Neutrophil (primary cell): ENCODE data around the gene CREB3.

Experiments used
- H3K27ac ChIP-seq: fragments of 200-600 bp; sonication (generic); 2 replicates; pipeline ENCODE4 v1.5.1; 2016; ENCODE audit warnings: mild to moderate bottlenecking, moderate library complexity
- H3K27me3 ChIP-seq: fragments of 200-600 bp; sonication (generic); 2 replicates; pipeline ENCODE4 v1.6.0; 2016; ENCODE audit warnings: mild to moderate bottlenecking
- H3K36me3 ChIP-seq: fragments of 200-600 bp; sonication (generic); 2 replicates; pipeline ENCODE4 v1.5.1; 2017
- H3K4me1 ChIP-seq, 2 experiments: fragments of 200-600 bp in 1 of 2; sonication (generic) in 1 of 2; 1 replicate in 1 of 2; 2 replicates in 1 of 2; pipeline versions ENCODE4 v1.5.1 to v1.6.1; 2013 to 2016; ENCODE audit warnings: low read depth in 1 of 2, low read length in 1 of 2, mild to moderate bottlenecking in 1 of 2, moderate library complexity in 1 of 2; ENCODE audit not compliant: control insufficient read depth in 1 of 2, insufficient read depth in 1 of 2
- H3K4me3 ChIP-seq, 2 experiments: fragments of 200-600 bp in 1 of 2; sonication (generic) in 1 of 2; 1 replicate in 1 of 2; 2 replicates in 1 of 2; pipeline ENCODE4 v1.5.1; 2013 to 2016; ENCODE audit warnings: low read depth in 1 of 2, low read length in 1 of 2, mild to moderate bottlenecking in 1 of 2, moderate library complexity in 1 of 2
- H3K9me3 ChIP-seq: fragments of 200-600 bp; sonication (generic); 2 replicates; pipeline ENCODE4 v1.5.1; 2016
- TF ChIP-seq, protein P1 (sequence below): fragments of 200-600 bp; sonication (generic); IDR thresholded peaks from 2 replicates; pipeline ENCODE4 v1.5.1; 2016; ENCODE audit warnings: antibody characterized with exemption

The CREB3 gene

DNA sequence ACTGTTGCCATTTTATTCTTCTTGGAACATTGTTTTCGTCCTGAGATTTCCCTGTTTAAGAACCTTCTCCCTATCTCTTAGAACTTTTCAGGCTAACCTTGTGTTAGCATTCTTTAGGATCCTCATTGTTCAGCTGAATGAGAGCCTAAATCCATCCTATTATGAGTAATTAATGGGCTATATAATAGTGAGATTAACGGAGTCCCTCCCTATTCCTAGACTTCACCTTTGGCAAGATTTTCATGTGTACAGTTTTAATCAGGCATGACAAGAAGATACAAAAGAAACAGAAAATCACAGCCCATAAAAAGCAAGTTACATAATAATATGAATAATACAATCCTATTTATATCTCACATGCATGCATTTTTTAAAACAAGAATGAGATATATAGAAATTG is 30.7 kb downstream of the CREB3 start:
- no peaks in the 10 kb centered on the region for H3K9me3 ChIP-seq
- peaks cover 0 to 8% of the 10 kb centered on the region in 2 experiments for H3K4me1 ChIP-seq
- H3K4me3 ChIP-seq: no peak overlapping the region
- H3K27me3 ChIP-seq: no peaks in the 10 kb centered on the region
- H3K27ac ChIP-seq: no peak overlapping the region
- TF ChIP-seq, protein P1, sequence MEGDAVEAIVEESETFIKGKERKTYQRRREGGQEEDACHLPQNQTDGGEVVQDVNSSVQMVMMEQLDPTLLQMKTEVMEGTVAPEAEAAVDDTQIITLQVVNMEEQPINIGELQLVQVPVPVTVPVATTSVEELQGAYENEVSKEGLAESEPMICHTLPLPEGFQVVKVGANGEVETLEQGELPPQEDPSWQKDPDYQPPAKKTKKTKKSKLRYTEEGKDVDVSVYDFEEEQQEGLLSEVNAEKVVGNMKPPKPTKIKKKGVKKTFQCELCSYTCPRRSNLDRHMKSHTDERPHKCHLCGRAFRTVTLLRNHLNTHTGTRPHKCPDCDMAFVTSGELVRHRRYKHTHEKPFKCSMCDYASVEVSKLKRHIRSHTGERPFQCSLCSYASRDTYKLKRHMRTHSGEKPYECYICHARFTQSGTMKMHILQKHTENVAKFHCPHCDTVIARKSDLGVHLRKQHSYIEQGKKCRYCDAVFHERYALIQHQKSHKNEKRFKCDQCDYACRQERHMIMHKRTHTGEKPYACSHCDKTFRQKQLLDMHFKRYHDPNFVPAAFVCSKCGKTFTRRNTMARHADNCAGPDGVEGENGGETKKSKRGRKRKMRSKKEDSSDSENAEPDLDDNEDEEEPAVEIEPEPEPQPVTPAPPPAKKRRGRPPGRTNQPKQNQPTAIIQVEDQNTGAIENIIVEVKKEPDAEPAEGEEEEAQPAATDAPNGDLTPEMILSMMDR: no peak
- H3K36me3 ChIP-seq: no peaks in the 10 kb centered on the region

DNA sequence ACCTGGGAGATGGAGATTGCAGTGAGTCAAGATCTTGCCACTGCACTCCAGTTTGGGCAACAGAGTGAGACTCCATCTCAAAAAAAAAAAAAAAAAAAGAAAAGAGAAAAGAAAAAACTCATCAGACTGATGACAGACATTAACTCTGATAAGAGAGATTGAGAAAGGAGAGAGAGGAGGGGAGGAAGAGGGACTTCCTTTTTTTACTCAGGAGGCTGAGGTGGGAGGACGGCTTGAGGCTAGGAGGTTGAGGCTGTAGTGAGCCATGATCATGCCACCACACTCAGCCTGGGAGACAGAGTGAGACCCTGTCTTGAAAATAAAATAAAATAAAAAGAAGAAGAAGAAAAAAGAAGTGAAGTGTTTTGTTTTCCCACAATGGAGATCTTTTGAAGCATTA is 31.3 kb downstream of the CREB3 start:
- Histone ChIP-seq H3K4me3 (no peak overlapping the region), H3K27me3 (no peaks in the 10 kb centered on the region), H3K27ac (no peak overlapping the region), H3K9me3 (no peaks in the 10 kb centered on the region), H3K4me1 (peaks cover 0 to 2% of the 10 kb centered on the region in 2 experiments), H3K36me3 (no peaks in the 10 kb centered on the region)
- TF ChIP-seq, protein P1: no peak

DNA sequence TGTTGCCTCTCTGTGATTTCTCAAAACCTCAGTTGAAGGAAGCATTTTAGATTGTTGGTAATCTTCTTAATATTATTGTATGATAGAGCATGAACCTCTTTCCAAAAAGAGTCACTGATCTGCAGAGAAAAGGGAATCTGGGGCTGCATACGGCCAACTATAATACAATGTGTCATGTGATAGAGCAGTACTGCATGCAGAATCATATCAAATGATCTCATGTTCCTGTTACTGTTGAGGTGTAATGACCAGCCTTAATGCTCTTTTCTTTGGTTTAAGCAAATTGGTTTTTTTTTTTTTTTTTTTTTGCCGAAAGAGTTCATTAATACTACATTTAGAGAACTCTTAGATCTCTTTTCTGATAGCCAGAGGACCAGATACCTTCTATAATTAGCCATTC is 34.5 kb downstream of the CREB3 start:
- TF ChIP-seq, protein P1: no peak
- H3K9me3 ChIP-seq: no peaks in the 10 kb centered on the region
- no peaks in the 10 kb centered on the region for H3K27me3 ChIP-seq

DNA sequence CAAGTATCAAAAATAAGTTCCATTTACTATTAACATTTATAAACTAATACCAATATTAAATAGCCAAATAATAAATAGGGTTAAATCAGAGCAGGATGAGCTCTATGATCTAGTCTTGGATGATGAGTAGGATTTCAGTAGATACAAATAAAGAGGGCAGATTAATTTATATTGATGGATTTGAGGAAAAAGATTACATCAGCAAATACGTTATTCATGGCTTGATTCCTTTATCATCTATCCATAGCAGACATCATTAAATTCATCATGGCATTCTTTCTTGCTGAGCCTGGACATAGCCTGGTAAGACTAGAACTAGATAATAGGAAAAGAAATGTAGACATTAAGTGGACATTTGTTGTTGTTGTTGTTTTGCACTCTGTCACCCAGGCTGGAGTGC is 35.0 kb downstream of the CREB3 start:
- Histone ChIP-seq H3K27me3 (no peaks in the 10 kb centered on the region), H3K36me3 (no peaks in the 10 kb centered on the region), H3K4me1 (peaks cover 6 to 9% of the 10 kb centered on the region in 2 experiments), H3K27ac (no peak overlapping the region), H3K9me3 (no peaks in the 10 kb centered on the region), H3K4me3 (no peak overlapping the region)
- TF ChIP-seq, protein P1: no peak

More for the DNA sequence above, 34.5 kb downstream of the CREB3 start:
- H3K4me1 ChIP-seq: peaks cover 4 to 6% of the 10 kb centered on the region in 2 experiments
- no peak overlapping the region for H3K4me3 ChIP-seq
- H3K27ac ChIP-seq: no peak overlapping the region
- no peaks in the 10 kb centered on the region for H3K36me3 ChIP-seq

DNA sequence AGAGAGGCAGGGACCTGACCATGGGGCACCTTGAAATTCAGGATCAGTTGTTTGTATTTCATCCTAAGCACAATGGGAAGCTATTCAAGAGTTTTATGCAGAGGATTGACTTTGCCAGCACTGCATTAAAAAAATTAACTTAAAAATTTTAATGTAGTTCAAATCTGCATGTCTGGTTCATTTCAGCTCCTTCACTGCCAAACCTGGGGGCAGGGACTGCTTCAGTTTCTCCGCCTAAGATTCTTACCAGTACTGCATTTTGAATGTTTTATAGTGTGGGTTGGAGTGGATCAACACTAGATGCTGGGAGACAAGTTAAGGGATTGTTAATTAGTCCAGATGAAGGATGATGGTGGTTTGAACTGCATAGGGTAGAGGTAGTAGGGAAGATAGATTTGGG is 37.3 kb downstream of the CREB3 start:
- Histone ChIP-seq H3K9me3 (no peaks in the 10 kb centered on the region), H3K27ac (no peak overlapping the region), H3K4me1 (peaks cover 6 to 9% of the 10 kb centered on the region in 2 experiments), H3K4me3 (no peak overlapping the region), H3K36me3 (no peaks in the 10 kb centered on the region), H3K27me3 (no peaks in the 10 kb centered on the region)
- TF ChIP-seq, protein P1: no peak

DNA sequence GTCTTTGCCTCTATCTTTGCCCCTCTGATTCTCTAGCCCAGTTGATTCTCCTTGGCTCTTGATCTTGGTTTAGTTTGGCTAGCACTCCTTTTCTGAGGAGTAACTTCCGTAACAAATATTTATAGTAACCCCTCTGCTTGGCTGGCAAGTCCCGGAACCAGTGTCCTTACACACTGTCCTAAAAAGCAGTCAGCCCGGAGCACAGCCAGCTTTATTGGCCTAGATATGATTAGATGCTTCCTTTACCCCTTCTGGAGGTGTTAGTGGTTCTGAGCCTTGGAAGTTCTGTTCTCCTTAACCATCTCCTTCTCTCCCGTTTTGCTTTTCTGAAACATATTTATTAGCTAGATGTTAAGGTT is 38.6 kb downstream of the CREB3 start:
- no peaks in the 10 kb centered on the region for H3K27me3 ChIP-seq

More for the DNA sequence above, 38.6 kb downstream of the CREB3 start:
- Histone ChIP-seq H3K9me3 (no peaks in the 10 kb centered on the region), H3K4me1 (peaks cover 17 to 20% of the 10 kb centered on the region in 2 experiments), H3K4me3 (no peak overlapping the region), H3K36me3 (no peaks in the 10 kb centered on the region), H3K27ac (no peak overlapping the region)
- TF ChIP-seq, protein P1: no peak
